Calu3 (cell line): ENCODE data around the gene R3HDM1. TPM values are rescaled to one million over a fixed set of nuclear protein-coding genes. Genes with fewer than 3 reads are reported as not detected.

Experiments
- BruUV-seq: library from RNA; stranded (reverse); fragments of 400-500 nt; replicated peaks from 2 replicates; lab custom pipeline; 2021; lab: Mats Ljungman, UMichigan
- CTCF ChIA-PET: fragments of 300-600 bp; sonication (Branson Sonifier 250); formaldehyde crosslinking; loops from one replicate; lab custom pipeline; 2022; ENCODE audit warnings: antibody characterized with exemption; lab: Charles Lee
- DNase-seq: peaks from one replicate; pipeline ENCODE4 v3.0.0; 2022
- H3K27ac Mint-ChIP-seq: one replicate; pipeline ENCODE4 v1.8.0; 2022; ENCODE audit warnings: mixed read lengths; ENCODE audit not compliant: unreplicated experiment
- H3K27me3 Mint-ChIP-seq: one replicate; pipeline ENCODE4 v1.8.0; 2022; ENCODE audit warnings: mixed read lengths; ENCODE audit not compliant: unreplicated experiment
- H3K36me3 Mint-ChIP-seq: one replicate; pipeline ENCODE4 v1.8.0; 2022; ENCODE audit warnings: mild to moderate bottlenecking, moderate library complexity, mixed read lengths; ENCODE audit not compliant: insufficient read depth, unreplicated experiment
- H3K4me1 Mint-ChIP-seq: one replicate; pipeline ENCODE4 v1.8.0; 2022; ENCODE audit warnings: mild to moderate bottlenecking, low read depth, mixed read lengths; ENCODE audit not compliant: unreplicated experiment
- H3K4me3 Mint-ChIP-seq: one replicate; pipeline ENCODE4 v1.8.0; 2022; ENCODE audit warnings: mild to moderate bottlenecking, low read depth, moderate library complexity, mixed read lengths; ENCODE audit not compliant: unreplicated experiment
- H3K9me3 Mint-ChIP-seq: one replicate; pipeline ENCODE4 v1.8.0; 2022; ENCODE audit warnings: low read depth, mixed read lengths; ENCODE audit not compliant: unreplicated experiment
- CTCF ChIP-seq: fragments of 200-600 bp; IDR thresholded peaks from one replicate; pipeline ENCODE4 v1.8.0; 2022; ENCODE audit warnings: antibody characterized with exemption; ENCODE audit not compliant: unreplicated experiment
- intact Hi-C: fragments of 100-400 bp; cut with micrococcal nuclease; formaldehyde crosslinking; loops from one replicate; pipeline ENCODE4 v1.10.0; 2022; ENCODE audit not compliant: unreplicated experiment
- total RNA-seq: library from RNA; stranded (reverse); gene quantifications from 2 replicates; pipeline ENCODE4 v1.2.3, GENCODE V29; 2022

The R3HDM1 gene
- total RNA-seq, 1 experiment from 2014 or later = 46.1 TPM

DNA sequence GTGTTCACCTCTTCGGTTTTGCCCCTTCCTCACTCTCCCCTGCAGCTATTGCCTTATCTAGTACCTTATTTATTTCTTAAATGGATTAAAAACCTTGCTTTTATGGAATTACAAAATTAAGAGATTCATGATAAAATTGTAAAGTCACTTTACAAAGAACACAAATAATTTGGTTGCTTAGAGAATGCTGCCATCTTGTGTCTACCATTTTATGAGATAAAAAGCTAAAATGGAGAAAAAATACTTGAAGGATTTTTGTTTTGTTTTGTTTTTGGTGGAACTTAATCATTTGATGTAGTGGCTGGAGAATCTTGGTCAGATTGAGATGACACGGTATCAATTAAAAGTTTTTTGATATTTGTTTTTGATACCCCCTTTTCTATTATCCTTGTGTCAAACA, 69.6 kb downstream of the R3HDM1 start:
- no TSS peak for BruUV-seq
- H3K9me3 Mint-ChIP-seq = no peaks in the 10 kb centered on the region
- H3K36me3 Mint-ChIP-seq = peaks cover 5% of the 10 kb centered on the region
- no peak overlapping the region for H3K27ac Mint-ChIP-seq
- H3K4me3 Mint-ChIP-seq = no peak overlapping the region
- CTCF ChIA-PET = interaction anchor here (0.6 to 1.3 kb wide), 2 partner anchors 612 to 631 kb away, joined by 3 to 11 read pairs; no protein-coding TSS in a partner anchor
- H3K4me1 Mint-ChIP-seq = no peaks in the 10 kb centered on the region
- no peak for TF ChIP-seq CTCF
- DNase-seq = no peak
- H3K27me3 Mint-ChIP-seq = no peaks in the 10 kb centered on the region
- intact Hi-C loops = loop anchor here (5.0 kb wide), 1 partner anchor 129 kb away; no protein-coding TSS in a partner anchor

DNA sequence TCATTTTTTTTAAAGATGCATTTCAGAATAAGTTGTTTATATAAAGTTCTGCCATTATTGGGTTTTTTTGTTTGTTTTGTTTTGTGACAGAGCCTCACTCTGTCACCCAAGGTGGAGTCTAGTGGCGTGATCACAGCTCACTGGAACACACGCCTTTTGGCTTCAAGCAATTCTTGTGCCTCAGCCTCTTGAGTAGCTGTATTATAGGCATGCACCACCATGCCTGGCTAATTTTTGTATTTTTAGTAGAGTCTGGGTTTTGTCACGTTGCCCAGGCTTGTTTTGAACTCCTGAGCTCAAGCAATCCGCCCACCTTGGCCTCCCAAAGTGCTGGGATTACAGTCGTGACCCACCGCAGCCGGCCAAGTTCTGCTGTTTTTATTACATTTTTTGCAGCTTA, 72.3 kb downstream of the R3HDM1 start:
- no peaks in the 10 kb centered on the region for H3K4me1 Mint-ChIP-seq
- H3K4me3 Mint-ChIP-seq = no peak overlapping the region
- TF ChIP-seq CTCF = no peak
- H3K27me3 Mint-ChIP-seq = no peaks in the 10 kb centered on the region
- no peak for DNase-seq
- intact Hi-C loops = loop anchor here (5.0 kb wide), 1 partner anchor 131 kb away; no protein-coding TSS in a partner anchor
- peaks cover 5% of the 10 kb centered on the region for H3K36me3 Mint-ChIP-seq
- no TSS peak for BruUV-seq
- no peak overlapping the region for H3K27ac Mint-ChIP-seq
- no peaks in the 10 kb centered on the region for H3K9me3 Mint-ChIP-seq
- CTCF ChIA-PET = no interaction called here

DNA sequence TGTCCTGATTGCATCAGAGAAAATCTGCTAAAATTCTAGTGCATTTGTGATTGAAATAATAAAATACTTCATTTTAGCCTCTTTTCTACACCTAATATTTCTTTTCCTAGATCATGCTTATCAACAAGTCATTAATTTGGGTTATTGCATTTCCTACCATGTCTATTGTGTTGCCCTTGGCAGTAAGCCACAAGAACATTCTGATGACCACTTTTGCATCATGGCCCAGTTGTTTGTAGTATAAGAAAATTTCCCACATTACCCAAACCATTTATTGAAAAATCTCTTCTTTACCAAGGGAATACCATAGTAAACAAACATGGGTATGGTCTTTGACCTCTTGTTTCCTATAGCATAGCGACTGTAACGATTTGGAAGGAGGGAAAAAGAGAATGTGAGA, 76.3 kb downstream of the R3HDM1 start:
- BruUV-seq = no TSS peak
- peaks cover 5% of the 10 kb centered on the region for H3K36me3 Mint-ChIP-seq
- no peak for DNase-seq
- intact Hi-C loops = no loop called here
- no peaks in the 10 kb centered on the region for H3K9me3 Mint-ChIP-seq
- H3K4me1 Mint-ChIP-seq = no peaks in the 10 kb centered on the region
- no peak overlapping the region for H3K4me3 Mint-ChIP-seq
- no peak overlapping the region for H3K27ac Mint-ChIP-seq
- no peak for TF ChIP-seq CTCF
- CTCF ChIA-PET = no interaction called here
- no peaks in the 10 kb centered on the region for H3K27me3 Mint-ChIP-seq

DNA sequence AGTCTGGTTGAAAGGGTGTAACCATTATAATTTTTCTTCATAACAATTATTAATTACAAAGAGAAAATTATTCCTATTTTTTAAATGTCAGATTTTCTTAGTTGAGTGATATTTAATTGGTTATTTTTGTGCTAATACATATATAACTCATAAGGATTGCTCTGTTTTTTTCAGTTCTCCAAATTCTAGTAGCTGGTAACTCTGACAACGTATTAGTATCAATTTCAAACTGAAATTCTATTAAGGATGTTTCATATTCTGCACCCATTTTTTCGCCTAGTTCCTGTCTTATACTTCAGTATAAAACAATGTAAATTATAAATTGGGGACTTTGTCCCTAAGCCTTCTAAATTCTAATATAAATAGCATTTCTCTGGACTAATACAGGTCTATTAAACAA, 81.0 kb downstream of the R3HDM1 start:
- TF ChIP-seq CTCF = no peak
- no peak for DNase-seq
- Mint-ChIP-seq H3K36me3 (no peaks in the 10 kb centered on the region), H3K9me3 (no peaks in the 10 kb centered on the region), H3K4me3 (no peak overlapping the region), H3K27me3 (no peaks in the 10 kb centered on the region), H3K4me1 (no peaks in the 10 kb centered on the region), H3K27ac (no peak overlapping the region)
- CTCF ChIA-PET = interaction anchor here (1.2 kb wide), 1 partner anchor 10 kb away, joined by 3 read pairs; no protein-coding TSS in a partner anchor
- BruUV-seq = no TSS peak
- intact Hi-C loops = no loop called here
